GM20000 (cell line): ENCODE data around the gene DPF3.

ENCODE experiments used
- DNase-seq: peaks from one replicate; pipeline ENCODE4 v3.0.0; 2012; ENCODE audit warnings: low spot score
- TF ChIP-seq, protein P1 (sequence below): IDR thresholded peaks from 2 replicates; pipeline ENCODE4 v1.5.1; 2012; ENCODE audit warnings: mild to moderate bottlenecking, control low read depth; ENCODE audit errors: extremely low read depth, missing control alignments

DPF3 gene

DNA sequence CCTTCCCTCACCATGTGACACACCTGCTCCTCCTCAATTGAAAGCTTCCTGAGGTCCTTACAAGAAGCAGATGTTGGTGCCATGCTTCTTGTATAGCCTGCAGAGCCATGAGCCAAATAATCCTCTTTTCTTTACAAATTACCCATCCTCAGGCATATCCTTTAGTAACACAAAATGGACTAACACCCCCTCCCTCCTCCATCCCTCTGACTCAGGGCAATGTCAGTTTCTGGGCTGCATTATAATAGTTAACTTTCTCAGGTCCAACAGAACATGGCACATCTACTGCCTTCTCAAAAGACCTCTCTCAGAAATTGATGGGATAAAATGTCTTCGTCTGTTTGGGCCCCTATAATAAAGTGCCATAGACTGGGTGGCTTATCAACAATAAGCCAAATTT is 287.0 kb downstream of the DPF3 start:
- TF ChIP-seq, protein P1, sequence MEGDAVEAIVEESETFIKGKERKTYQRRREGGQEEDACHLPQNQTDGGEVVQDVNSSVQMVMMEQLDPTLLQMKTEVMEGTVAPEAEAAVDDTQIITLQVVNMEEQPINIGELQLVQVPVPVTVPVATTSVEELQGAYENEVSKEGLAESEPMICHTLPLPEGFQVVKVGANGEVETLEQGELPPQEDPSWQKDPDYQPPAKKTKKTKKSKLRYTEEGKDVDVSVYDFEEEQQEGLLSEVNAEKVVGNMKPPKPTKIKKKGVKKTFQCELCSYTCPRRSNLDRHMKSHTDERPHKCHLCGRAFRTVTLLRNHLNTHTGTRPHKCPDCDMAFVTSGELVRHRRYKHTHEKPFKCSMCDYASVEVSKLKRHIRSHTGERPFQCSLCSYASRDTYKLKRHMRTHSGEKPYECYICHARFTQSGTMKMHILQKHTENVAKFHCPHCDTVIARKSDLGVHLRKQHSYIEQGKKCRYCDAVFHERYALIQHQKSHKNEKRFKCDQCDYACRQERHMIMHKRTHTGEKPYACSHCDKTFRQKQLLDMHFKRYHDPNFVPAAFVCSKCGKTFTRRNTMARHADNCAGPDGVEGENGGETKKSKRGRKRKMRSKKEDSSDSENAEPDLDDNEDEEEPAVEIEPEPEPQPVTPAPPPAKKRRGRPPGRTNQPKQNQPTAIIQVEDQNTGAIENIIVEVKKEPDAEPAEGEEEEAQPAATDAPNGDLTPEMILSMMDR: no peak
- no peak for DNase-seq

DNA sequence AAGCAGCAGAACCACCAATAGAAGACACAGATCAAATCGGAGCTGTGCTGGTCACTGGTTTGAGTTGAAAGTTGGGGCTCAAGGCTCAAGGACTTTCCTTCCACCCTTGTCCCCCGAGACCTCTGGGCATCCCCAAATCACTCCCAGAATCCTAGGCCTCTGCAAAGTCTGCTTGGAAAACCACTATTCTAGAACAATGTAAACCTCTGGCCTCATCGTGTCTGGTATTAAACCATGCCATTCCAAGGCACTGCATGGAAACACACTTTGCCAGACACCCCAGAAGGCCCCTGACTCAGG is 288.0 kb downstream of the DPF3 start:
- DNase-seq: no peak
- TF ChIP-seq, protein P1: no peak

DNA sequence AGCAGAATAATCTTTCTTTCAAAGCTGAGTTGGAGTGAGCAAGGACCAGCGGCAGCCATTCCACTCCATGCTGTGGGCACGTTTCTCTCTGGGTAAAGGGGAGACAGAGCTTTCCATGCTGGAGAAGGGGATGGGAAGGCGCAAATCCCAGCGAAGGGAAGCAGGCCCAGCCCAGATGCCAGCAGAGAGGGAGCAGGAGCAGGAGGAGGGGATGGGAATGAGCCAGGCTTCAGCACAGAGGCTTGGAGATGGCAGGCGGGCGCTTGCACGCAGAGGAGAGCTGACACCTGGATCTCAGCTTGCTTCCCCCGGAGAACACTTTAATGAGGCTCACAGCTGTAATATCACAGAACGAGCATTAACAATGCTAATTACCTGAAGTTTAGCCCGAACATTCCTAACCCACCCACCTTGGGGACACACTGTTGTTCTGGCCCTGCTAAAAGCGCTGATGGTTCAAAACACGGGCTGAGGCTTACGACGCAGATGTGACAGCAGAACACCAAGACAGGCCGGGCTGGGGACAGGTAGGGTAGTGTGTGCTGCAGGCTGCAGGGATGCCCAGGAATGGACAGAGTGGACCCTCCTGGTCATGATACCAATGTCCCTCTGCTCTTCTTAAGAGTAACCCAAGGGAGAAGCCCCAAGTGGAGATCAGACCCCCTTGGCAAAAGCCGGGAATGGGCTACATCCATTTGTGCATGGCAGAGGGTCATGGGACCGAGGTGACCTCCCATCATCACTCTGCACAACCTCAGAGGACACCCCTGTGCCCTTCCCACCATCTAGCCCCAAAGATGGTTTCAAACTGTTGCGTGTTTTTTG is 288.6 kb downstream of the DPF3 start:
- TF ChIP-seq, protein P1: no peak
- no peak for DNase-seq

DNA sequence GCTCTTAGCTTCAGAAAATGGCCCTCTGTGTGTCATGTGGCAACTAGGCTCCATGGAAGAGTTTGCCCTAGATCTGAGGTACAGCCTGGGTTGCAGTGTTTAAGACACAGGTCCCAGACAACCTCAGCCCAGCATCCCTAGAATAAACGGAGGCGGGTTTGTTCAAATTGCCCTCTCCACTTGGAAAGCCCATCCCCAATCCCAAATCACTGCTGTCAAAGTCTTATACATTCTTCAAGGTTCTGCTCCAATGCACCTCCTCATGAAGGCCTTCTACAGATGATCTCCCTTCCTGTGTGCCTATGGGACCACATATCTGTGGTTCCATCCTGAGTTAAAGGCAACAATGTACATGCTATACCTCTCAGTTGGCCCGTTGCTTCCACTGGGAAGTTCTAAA is 289.8 kb downstream of the DPF3 start:
- DNase-seq: no peak
- TF ChIP-seq, protein P1: no peak

DNA sequence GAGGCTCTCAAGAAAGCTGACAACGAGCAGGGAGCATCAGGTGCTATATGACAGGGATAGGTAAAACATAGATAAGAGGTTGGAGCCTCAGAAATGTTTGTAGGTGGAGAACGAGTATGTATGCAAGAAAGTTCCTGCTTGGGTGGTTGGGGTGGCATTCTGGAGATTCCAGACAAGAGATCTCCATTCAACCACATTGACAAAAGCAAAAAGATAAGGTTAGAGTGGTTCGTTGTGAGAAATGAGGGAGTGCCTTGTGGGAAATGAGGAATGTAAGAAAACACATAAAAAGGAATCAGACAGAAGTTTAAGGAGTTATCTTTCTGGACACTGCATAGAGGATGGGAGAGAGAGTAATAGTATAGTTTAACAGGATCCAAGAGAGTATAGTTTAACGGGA is 290.3 kb downstream of the DPF3 start:
- no peak for DNase-seq
- TF ChIP-seq, protein P1: no peak

DNA sequence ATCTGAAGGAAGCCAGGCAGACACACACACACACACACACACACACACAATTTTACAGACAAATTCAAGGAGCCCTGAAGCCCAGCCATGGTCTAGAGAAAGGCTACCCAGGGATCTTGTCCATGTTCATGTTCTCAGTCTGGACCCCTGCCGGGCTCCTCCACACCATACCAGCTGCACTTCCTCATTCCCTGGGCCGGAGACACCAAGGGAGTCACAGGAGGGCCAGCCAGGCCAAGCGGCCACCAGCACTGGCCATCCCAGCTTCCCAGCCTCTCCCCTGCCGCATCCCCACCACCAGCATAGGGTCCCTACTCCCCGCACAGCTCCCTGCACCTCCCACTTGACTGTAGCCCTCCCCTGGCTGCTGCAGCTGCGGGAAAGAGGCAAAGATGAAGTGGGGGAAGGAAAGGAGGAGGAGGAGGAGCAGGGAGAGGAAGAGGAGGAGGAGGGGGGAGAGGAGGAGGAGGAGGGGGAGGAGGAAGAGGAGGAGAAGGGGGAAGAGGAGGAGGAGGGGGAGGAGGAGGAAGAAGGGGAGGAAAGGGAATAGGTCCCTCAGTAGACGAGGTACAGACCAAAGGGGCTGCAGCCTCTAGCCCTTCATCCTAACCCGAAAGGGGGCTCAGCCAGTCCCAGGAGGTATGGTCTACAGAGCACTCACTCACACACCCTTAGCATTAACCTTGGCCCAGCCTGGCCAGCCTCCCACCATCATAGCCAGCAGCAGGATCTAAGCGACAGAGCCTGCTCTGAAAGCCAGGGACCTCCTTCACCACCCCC is 293.2 kb downstream of the DPF3 start:
- DNase-seq: no peak
- TF ChIP-seq, protein P1: no peak
